Measurements from ENCODE around the gene MPPED1. TPM values are rescaled to one million over a fixed set of nuclear protein-coding genes. Genes with fewer than 3 reads are reported as not detected.

The MPPED1 gene
- total and polyA plus RNA-seq, 2 donors (not counting 3 experiments of a cell fraction or from before 2014, with no cell fraction given) = not detected

DNA sequence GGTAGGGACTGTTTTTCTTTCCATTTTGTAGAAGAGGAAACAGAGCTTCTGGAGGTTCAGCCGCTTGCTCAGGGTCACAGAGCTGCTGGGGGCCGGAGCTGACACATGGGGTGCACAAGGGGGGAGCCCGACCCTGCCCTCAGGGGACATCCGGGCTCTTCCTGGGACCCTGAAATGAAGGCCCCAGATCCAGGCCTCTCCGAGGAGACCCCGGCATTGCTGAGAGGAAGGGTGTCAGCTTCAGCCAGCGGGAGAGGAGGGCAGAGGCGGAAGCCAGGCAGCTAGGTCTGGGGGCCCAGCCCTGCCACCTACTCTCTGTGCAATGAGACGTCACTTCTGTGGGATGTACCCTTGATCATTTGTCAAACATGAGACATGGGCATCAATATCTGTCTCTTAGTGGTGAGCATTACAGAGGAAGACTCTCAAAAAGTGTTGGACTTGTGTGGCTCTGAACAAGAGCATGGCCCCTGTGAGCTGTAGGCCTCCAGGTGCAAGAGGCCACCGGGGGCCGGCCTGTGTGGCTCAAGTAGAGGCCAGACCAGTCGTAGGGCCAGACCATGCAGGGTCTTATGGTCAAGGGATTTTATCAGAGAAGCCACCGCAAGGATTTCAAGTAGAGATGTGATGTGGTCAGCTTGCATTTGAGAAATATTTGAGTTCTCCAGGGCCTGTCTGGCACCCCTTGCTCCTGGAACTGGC, 10.3 kb downstream of the MPPED1 start:
- Histone ChIP-seq H3K79me2 (ENCODE audit: control insufficient read depth, insufficient read depth, low read length) (no peaks in the 10 kb centered on the region), H3K27ac (ENCODE audit: insufficient read depth, low read depth, low read length) (no peak overlapping the region), H3K4me3 (replicated peaks in 1 of 3; ENCODE audit: insufficient read depth in 1 of 3, low read depth in 1 of 3, low read length in 3 of 3) (no peak overlapping the region), H3K9me3 (replicated peaks; ENCODE audit: control insufficient read depth, insufficient read depth, low read length) (no peaks in the 10 kb centered on the region), H3K27me3 (ENCODE audit: control insufficient read depth in 2 of 2, insufficient read depth in 2 of 2, low read length in 2 of 2) (no peaks in the 10 kb centered on the region), H3K9ac (replicated peaks; ENCODE audit: extremely low read depth, insufficient read depth, low read length) (no peak overlapping the region), H3K9me1 (replicated peaks; ENCODE audit: control insufficient read depth, extremely low read depth, insufficient read depth, low read length) (no peaks in the 10 kb centered on the region), H4K20me1 (replicated peaks; ENCODE audit: control insufficient read depth, extremely low read depth, insufficient read depth, low read length) (no peaks in the 10 kb centered on the region), H3K36me3 (ENCODE audit: control insufficient read depth in 2 of 2, extremely low read depth in 1 of 2, insufficient read depth in 2 of 2, low read length in 2 of 2) (no peaks in the 10 kb centered on the region), H3K4me2 (ENCODE audit: insufficient read depth, low read length) (no peak overlapping the region), H3K4me1 (ENCODE audit: control insufficient read depth, extremely low read depth, insufficient read depth, low read length) (no peaks in the 10 kb centered on the region), H2AFZ (ENCODE audit: low read depth, low read length) (no peak overlapping the region)
- intact Hi-C loops (cut with micrococcal nuclease) = no loop called here
- ChIA-PET POLR2A (no interaction called here), CTCF (interaction anchor here (0.6 kb wide), 1 partner anchor 1287 kb away, joined by 3 read pairs; no protein-coding TSS in a partner anchor)
- no peak for DNase-seq (ENCODE audit: low read depth, low spot score)
- TF ChIP-seq MYC (IDR thresholded peaks at IDR 0.05; ENCODE audit: low read depth, low read length) = no peak
- TF ChIP-seq POLR2AphosphoS5 (IDR thresholded peaks at IDR 0.05; ENCODE audit: insufficient read depth, low read depth, low read length) = no peak
- no peak for TF ChIP-seq CTCF (IDR thresholded peaks at IDR 0.05; ENCODE audit: extremely low read depth in 1 of 2, insufficient read depth in 1 of 2, low read depth in 1 of 2, low read length in 2 of 2)
- TF ChIP-seq EZH2 (IDR thresholded peaks at IDR 0.05; ENCODE audit: borderline replicate concordance, low read depth, low read length, severe bottlenecking) = no peak
- no peak for TF ChIP-seq GATA2 (IDR thresholded peaks at IDR 0.05; ENCODE audit: insufficient read depth, insufficient read length, low read depth, low read length)
- TF ChIP-seq POLR2A (IDR thresholded peaks at IDR 0.05; ENCODE audit: low read depth, low read length) = no peak
- no peak for TF ChIP-seq JUN (IDR thresholded peaks at IDR 0.05; ENCODE audit: borderline replicate concordance, insufficient read depth, insufficient read length, low read depth)
- TF ChIP-seq FOS (IDR thresholded peaks at IDR 0.05; ENCODE audit: borderline replicate concordance, insufficient read depth, low read length) = no peak
- TF ChIP-seq, protein P1, sequence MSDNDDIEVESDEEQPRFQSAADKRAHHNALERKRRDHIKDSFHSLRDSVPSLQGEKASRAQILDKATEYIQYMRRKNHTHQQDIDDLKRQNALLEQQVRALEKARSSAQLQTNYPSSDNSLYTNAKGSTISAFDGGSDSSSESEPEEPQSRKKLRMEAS (IDR thresholded peaks at IDR 0.05; ENCODE audit: insufficient read depth, insufficient read length) = no peak
- no TSS peak for BruUV-seq (replicated peaks)
- FAIRE-seq = no peak
- dilution Hi-C loops (cut with MboI; ENCODE audit: extremely low pct_ligation_motif_present, low sequenced_read_pairs) = no loop called here
